ENCODE results near the gene CBX3.

DNA sequence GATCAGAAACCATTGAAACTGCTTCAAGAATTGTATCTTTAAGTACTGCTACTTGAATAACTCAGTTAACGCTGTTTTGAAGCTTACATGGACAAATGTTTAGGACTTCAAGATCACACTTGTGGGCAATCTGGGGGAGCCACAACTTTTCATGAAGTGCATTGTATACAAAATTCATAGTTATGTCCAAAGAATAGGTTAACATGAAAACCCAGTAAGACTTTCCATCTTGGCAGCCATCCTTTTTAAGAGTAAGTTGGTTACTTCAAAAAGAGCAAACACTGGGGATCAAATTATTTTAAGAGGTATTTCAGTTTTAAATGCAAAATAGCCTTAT lies 15.7 kb upstream of the CBX3 start:
- TF ChIP-seq, protein P1, sequence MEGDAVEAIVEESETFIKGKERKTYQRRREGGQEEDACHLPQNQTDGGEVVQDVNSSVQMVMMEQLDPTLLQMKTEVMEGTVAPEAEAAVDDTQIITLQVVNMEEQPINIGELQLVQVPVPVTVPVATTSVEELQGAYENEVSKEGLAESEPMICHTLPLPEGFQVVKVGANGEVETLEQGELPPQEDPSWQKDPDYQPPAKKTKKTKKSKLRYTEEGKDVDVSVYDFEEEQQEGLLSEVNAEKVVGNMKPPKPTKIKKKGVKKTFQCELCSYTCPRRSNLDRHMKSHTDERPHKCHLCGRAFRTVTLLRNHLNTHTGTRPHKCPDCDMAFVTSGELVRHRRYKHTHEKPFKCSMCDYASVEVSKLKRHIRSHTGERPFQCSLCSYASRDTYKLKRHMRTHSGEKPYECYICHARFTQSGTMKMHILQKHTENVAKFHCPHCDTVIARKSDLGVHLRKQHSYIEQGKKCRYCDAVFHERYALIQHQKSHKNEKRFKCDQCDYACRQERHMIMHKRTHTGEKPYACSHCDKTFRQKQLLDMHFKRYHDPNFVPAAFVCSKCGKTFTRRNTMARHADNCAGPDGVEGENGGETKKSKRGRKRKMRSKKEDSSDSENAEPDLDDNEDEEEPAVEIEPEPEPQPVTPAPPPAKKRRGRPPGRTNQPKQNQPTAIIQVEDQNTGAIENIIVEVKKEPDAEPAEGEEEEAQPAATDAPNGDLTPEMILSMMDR (IDR thresholded peaks at IDR 0.05), result no peak
- TF ChIP-seq POLR2A (IDR thresholded peaks at IDR 0.05), result no peak

Data from prostate gland (tissue), 2 donors.